Right hindlimb (tissue), 1 donor: ENCODE measurements around the gene MYOM1.

Experiments
- DNase-seq: peaks from one replicate; pipeline ENCODE4 v3.0.0-alpha.2; 2018

MYOM1 gene

DNA sequence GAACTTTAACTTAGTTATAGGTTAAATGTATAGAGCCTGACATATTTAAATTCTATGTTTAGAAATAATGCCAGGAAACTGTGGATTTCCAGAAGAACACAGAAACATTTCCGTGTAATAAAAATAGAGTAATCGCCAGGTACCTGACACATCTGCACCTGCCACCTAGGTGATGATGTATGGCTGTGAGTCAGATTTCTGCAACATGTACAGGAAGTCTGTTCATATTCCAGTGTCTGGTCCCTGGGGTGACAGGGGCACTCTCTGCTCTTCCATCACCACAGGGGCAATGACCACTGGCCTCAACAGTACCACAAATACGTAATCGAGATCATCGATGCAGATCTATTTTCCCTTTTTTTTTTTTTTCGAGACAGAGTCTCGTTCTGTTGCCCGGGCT lies 105.7 kb downstream of the MYOM1 start:
- DNase-seq: no peak

DNA sequence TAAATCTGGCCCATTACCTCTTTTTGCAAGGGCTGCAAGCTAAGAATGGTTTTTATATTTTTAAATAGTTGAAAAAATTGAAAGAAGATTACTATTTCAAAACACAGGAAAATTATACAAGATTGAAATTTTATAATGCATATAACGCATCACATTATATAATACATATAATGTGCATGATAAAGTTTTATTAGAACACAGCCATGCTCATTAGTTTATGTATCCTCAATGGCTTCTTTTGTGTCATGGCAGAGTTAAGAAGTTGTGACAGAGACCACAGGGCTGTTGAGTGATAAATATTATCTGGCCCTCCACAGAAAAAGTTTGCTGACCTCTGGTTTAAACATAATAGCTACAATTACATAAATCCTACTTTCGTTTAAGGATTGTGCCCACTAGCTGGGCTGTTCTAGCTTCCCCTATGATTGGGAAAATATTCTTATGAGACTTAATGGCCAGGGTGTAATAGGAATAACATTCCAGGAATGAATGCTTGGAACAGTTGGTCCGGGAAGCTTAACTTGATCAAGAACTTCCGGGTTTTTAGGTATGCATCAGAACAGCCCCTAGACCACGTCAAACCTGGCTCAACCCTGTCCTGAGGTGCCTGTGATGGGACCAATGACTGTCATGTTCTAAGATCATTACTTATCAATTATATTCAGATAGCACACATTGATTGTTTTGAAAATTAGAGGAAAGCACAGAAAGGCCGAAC lies 108.1 kb downstream of the MYOM1 start:
- no peak for DNase-seq

DNA sequence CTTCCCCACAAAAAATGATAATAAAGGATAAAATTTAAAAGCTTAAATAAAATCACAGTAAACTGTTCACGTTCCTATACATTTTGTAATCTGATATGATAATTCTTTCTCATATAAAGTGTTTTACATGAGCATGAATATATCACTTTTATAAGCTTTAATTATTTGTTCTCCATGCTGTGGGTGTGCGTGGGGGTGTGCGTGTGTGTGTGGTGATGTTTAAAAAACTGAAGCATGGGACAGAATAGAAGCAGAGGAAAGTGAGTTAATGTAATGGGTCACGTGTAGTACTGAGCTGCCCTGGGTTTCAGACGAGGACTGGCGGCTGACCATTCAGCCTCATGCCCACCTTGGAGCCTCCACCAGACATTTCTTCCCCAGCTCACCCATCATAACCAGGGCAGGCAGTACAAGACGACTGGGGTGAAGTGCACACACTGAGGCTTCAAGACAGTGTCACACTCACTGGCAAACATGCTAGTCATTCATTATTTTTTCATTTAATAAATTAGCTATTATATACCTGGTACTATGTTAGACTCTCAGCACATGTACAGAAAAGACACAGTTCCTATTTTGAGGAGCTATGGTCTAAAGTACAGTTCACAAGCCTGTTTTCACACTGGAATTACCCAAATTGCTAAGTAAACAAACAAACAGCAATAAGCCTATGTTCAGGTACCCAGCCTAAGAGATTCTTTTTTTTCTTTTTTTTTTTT lies 109.6 kb downstream of the MYOM1 start:
- DNase-seq: no peak

DNA sequence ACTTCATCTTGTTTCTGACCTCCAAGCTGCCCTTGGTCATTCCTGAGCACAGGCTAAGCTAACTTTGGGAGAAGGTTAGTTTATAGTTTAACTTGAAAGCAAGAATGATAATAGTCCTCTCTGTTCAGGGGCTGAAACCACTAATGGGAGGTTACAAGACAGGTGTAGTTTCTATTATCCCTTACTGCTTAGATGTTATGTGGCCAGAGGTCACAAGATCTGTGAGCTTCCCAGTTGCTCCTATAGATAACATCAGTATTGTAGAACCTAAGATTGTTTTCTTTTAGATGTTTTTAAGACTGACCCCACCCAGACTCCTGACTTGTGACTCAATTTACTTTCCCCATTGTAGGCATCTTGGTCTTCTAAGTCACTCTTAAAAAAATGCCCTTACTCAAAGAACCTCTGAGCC lies 112.0 kb downstream of the MYOM1 start:
- DNase-seq: no peak

- no peak for DNase-seq
Measured at GRCh38 chr18:3104190-3105054, 115.3 kb downstream of the MYOM1 start.

DNA sequence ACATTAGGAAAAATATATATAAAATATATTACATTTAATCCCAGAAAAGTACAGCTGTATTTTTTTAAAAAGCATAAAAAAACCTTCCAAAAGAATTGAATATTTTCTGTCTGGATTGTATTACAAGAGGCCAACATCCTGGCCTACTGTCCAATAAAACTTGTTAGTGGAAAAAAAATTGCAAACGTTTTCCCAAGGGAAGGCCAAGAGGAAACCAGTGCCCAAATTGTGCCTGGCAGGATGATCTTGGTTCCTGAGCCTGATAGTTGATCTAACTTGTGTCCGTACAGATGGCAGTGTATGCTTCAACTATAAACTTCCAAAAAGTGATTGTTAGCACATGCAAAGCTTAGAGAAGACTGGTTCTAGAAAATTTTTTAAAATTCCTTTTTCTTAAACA lies 116.2 kb downstream of the MYOM1 start:
- no peak for DNase-seq

- no peak for DNase-seq
Measured at GRCh38 chr18:3102983-3103382, 116.8 kb downstream of the MYOM1 start.

GRCh38 chr18:3100498-3101132 lies 119.2 kb downstream of the MYOM1 start:
- no peak for DNase-seq

GRCh38 chr18:3099327-3099726 lies 120.4 kb downstream of the MYOM1 start:
- no peak for DNase-seq

DNA sequence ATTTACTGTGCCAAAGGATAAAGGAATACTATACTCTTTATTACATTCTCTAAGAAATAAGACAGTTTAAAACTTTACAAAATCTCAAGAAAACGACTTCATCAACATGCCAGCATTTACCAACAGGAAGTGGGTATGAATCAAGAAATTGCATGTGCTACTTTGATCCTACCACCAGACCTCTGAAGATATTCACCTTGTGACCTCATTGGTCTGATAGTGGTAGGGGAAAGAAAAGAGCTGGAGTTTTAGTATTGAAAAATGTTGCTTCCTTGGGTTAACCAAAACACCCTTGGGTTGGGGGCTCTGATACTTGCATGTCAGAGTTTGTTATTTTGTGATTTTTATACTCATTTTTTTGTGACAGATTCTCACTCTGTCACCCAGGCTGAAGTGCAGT lies 122.7 kb downstream of the MYOM1 start:
- no peak for DNase-seq

DNA sequence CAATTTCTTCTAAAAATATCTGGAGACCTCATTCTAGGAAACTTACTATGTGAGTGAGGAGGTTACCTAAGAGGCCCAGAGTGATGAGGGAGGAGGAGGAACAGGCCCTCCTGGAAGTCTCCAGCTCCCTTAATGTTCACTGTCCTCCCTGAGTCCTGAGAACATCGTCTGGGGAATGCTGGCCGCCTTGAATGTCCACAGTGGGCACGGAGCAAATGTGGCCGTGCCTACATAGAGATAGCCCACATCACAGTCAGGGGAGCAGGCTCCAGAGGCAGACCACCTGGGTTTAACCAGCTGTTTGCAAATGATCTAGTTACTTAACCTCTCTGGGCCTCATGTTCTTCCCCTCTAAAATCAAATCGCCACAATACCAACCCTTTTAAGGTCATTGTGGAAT lies 123.8 kb downstream of the MYOM1 start:
- no peak for DNase-seq

DNA sequence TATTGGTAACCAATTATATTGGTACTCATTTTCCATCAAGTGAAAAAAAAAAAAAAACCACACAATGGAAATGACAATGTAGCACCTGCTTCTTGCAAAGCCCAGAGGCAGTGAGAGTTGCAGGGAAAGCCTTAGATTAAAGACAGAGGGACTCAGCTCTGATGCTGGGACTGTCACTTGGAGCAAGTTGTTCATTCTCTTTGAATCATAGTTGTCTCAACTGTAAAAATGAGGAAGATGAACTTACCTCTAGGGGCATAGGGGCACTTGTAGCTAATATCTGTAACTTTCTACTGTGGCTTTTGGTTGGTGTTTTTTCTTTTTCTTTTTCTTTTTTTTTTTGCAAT lies 125.5 kb downstream of the MYOM1 start:
- DNase-seq: no peak

- DNase-seq: no peak
Measured at GRCh38 chr18:3093624-3094337, 126.0 kb downstream of the MYOM1 start.

GRCh38 chr18:3092727-3093126 lies 127.0 kb downstream of the MYOM1 start:
- DNase-seq: no peak

- no peak for DNase-seq
Measured at GRCh38 chr18:3089579-3089978, 130.2 kb downstream of the MYOM1 start.

GRCh38 chr18:3088449-3088848 lies 131.3 kb downstream of the MYOM1 start:
- DNase-seq: no peak

DNA sequence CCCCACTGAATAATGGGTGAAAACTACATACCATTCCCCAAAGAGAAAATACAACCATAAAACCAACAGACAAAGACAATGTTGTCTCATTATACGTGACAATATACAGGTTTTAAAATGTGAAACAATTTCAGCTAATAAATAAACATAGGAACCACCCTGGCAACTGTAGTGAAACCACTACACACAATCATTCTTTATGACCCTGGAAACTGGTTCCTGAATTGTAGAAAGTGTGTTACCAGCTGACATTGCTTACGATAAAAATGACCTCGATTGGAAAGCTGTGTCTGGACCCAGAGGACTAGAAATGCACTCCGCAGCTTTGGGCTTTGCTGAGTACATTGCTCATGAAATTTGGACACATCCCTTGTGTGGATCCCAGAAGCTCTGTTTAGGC lies 132.9 kb downstream of the MYOM1 start:
- DNase-seq: no peak

DNA sequence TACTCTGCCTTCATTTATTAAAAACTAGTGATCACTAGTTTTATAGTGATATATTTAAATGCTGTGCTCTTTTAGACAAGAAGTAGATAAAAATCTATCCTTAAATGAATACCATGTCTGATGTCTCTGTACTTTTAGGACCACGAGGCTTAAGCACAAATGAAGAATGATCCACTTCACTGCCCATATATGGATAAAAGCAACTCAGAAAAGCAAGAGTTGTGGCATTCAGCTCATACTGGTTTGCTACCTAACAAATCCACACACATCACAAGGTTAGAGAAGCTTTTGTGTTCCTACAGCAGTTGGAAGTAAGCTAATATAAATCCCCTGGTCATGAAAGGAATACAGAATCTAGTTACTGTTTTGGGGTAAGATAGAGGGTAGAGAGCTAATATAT lies 134.2 kb downstream of the MYOM1 start:
- no peak for DNase-seq

DNA sequence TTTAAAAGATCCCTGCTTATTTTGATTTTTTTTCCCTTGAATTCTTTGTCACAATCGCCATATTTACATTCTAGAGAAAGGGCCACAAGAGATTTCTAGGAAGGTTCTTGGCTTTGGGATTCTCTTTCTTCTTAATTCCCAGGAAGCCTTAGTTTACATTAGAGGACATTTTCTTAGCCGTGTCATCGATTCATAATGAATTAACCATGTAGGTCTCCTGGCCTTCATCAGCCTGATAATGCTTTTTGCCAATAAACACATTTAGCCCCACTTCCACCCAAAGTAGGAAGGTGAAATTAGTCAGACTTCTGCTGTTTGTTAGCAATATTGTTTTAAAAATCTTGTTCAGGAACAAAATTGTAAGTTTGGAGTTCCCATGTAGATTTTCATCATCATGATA lies 135.6 kb downstream of the MYOM1 start:
- no peak for DNase-seq

- DNase-seq: no peak
Measured at GRCh38 chr18:3083766-3084165, 136.0 kb downstream of the MYOM1 start.

- DNase-seq: no peak
Measured at GRCh38 chr18:3081584-3081991, 138.2 kb downstream of the MYOM1 start.

DNA sequence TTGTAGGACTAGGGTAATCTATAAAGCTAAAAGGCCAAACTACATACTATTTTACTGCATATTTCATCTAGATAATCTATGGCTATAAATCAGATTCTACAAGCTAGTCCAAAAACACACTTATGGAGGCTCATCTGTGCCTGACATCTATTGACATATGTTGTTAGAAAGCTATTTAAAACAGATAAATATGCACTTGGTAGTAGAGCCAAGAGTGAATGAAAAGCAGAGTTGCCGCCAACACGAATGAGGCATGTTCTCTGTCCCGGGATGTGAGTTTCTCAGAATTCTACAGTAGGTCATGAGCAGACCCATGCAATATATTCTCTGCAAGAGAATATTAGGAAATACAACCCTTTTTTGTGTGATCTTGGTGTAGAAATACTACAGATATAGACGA lies 140.1 kb downstream of the MYOM1 start:
- no peak for DNase-seq

- no peak for DNase-seq
Measured at GRCh38 chr18:3075491-3075890, 144.3 kb downstream of the MYOM1 start.
